GM23338 (cell line): Measurements from ENCODE around the gene KCNJ6. TPM values are rescaled to one million over a fixed set of nuclear protein-coding genes. Genes with fewer than 3 reads are reported as not detected.

ENCODE experiments used
- ATAC-seq: fragments of 200-7000 bp; cut with Tn5 transposase; 3 replicates; pipeline ENCODE4 v1.9.1; 2020
- DNase-seq: peaks from one replicate; pipeline ENCODE4 v3.0.0-alpha.2; 2015; ENCODE audit warnings: low spot score
- H2AFZ ChIP-seq: fragments of 200-600 bp; sonication (generic); 2 replicates; pipeline ENCODE4 v1.8.0; 2016; ENCODE audit warnings: antibody characterized with exemption, mild to moderate bottlenecking, moderate library complexity
- H3F3A ChIP-seq: fragments of 200-600 bp; sonication (generic); replicated peaks from 2 replicates; pipeline ENCODE4 v1.8.0; 2017; ENCODE audit warnings: antibody characterized with exemption, mixed run types, low read depth
- H3K27ac ChIP-seq: fragments of 200-600 bp; sonication (generic); 2 replicates; pipeline ENCODE4 v1.6.1; 2016; ENCODE audit warnings: low read depth
- H3K27me3 ChIP-seq: fragments of 200-600 bp; sonication (generic); 2 replicates; pipeline ENCODE4 v1.8.0; 2016; ENCODE audit warnings: mild to moderate bottlenecking, mixed run types, moderate library complexity; ENCODE audit not compliant: insufficient read depth
- H3K36me3 ChIP-seq: fragments of 200-600 bp; sonication (generic); 2 replicates; pipeline ENCODE4 v1.8.0; 2016; ENCODE audit warnings: mild to moderate bottlenecking; ENCODE audit not compliant: insufficient read depth
- H3K4me1 ChIP-seq: fragments of 200-600 bp; sonication (generic); 2 replicates; pipeline ENCODE4 v1.8.0; 2016; ENCODE audit warnings: mild to moderate bottlenecking, moderate library complexity; ENCODE audit not compliant: insufficient read depth
- H3K4me2 ChIP-seq: fragments of 200-600 bp; sonication (generic); 2 replicates; pipeline ENCODE4 v1.7.1; 2017; ENCODE audit warnings: mixed run types
- H3K4me3 ChIP-seq: fragments of 200-600 bp; sonication (generic); 2 replicates; pipeline ENCODE4 v1.6.1; 2016; ENCODE audit warnings: mixed run types
- H3K79me2 ChIP-seq: fragments of 200-600 bp; sonication (generic); replicated peaks from 2 replicates; pipeline ENCODE4 v1.8.0; 2017; ENCODE audit warnings: mild to moderate bottlenecking; ENCODE audit not compliant: insufficient read depth
- H3K9me2 ChIP-seq: fragments of 200-600 bp; sonication (generic); 2 replicates; pipeline ENCODE4 v1.8.0; 2017; ENCODE audit not compliant: insufficient read depth
- H4K20me1 ChIP-seq: fragments of 200-600 bp; sonication (generic); replicated peaks from 2 replicates; pipeline ENCODE4 v1.8.0; 2017; ENCODE audit warnings: mild to moderate bottlenecking; ENCODE audit not compliant: insufficient read depth
- H3K27ac Mint-ChIP-seq: 2 replicates; pipeline ENCODE4 v1.8.0; 2020; ENCODE audit warnings: inconsistent platforms, mild to moderate bottlenecking, moderate library complexity, mixed read lengths
- H3K27me3 Mint-ChIP-seq: 3 replicates; pipeline ENCODE4 v1.8.0; 2022; ENCODE audit warnings: low read depth, mild to moderate bottlenecking, moderate library complexity, mixed read lengths, inconsistent platforms; ENCODE audit not compliant: insufficient read depth, poor library complexity
- H3K36me3 Mint-ChIP-seq: 3 replicates; pipeline ENCODE4 v1.8.0; 2021; ENCODE audit warnings: low read depth, mild to moderate bottlenecking, inconsistent platforms, moderate library complexity, mixed read lengths
- H3K4me1 Mint-ChIP-seq: 3 replicates; pipeline ENCODE4 v1.8.0; 2020; ENCODE audit warnings: mild to moderate bottlenecking, inconsistent platforms, mixed read lengths
- H3K4me3 Mint-ChIP-seq: 3 replicates; pipeline ENCODE4 v1.8.0; 2021; ENCODE audit warnings: moderate library complexity, mild to moderate bottlenecking, inconsistent platforms, mixed read lengths
- H3K9me3 Mint-ChIP-seq: 3 replicates; pipeline ENCODE4 v1.8.0; 2020; ENCODE audit warnings: moderate library complexity, mild to moderate bottlenecking, inconsistent platforms, mixed read lengths
- CREB1 ChIP-seq: fragments of 250-450 bp; sonication (Bioruptor Pico); IDR thresholded peaks from 2 replicates; pipeline ENCODE4 v1.5.0; 2020; ENCODE audit warnings: low read depth, mild to moderate bottlenecking, moderate library complexity
- CTCF ChIP-seq, 2 experiments: fragments of 200-600 bp in 1 of 2; sonication (generic) in 1 of 2; conservative IDR thresholded peaks; 2 replicates each; pipeline versions ENCODE4 v1.5.1 to v1.6.1; 2016 to 2017; ENCODE audit warnings: antibody characterized with exemption in 2 of 2, low read depth in 2 of 2, mild to moderate bottlenecking in 2 of 2, moderate library complexity in 1 of 2
- ETS1 ChIP-seq: IDR thresholded peaks from 2 replicates; pipeline ENCODE4 v1.6.1; 2016; ENCODE audit warnings: antibody characterized with exemption
- EZH2 ChIP-seq: fragments of 200-600 bp; sonication (generic); IDR thresholded peaks from one replicate; pipeline ENCODE4 v1.8.0; 2017; ENCODE audit warnings: antibody characterized with exemption, mild to moderate bottlenecking, low read depth; ENCODE audit not compliant: unreplicated experiment
- EZH2phosphoT487 ChIP-seq: fragments of 200-600 bp; sonication (generic); IDR thresholded peaks from one replicate; pipeline ENCODE4 v1.8.1; 2018; ENCODE audit warnings: antibody characterized with exemption; ENCODE audit not compliant: unreplicated experiment
- JUNB ChIP-seq: IDR thresholded peaks from one replicate; pipeline ENCODE4 v1.6.1; 2016; ENCODE audit warnings: antibody characterized with exemption; ENCODE audit not compliant: unreplicated experiment
- NANOG ChIP-seq: IDR thresholded peaks from 2 replicates; pipeline ENCODE4 v1.6.1; 2016; ENCODE audit warnings: antibody characterized with exemption, borderline replicate concordance
- POLR2AphosphoS5 ChIP-seq: IDR thresholded peaks from 2 replicates; pipeline ENCODE4 v1.6.1; 2016; ENCODE audit warnings: antibody characterized with exemption, low read depth
- REST ChIP-seq: IDR thresholded peaks from one replicate; pipeline ENCODE4 v1.6.1; 2018; ENCODE audit warnings: antibody characterized with exemption; ENCODE audit not compliant: unreplicated experiment
- STAT1 ChIP-seq: IDR thresholded peaks from one replicate; pipeline ENCODE4 v1.6.1; 2016; ENCODE audit warnings: antibody characterized with exemption; ENCODE audit not compliant: unreplicated experiment
- ZNF114 ChIP-seq: fragments of 250-450 bp; sonication (Bioruptor Pico); IDR thresholded peaks from 2 replicates; pipeline ENCODE4 v1.5.0; 2020; ENCODE audit warnings: mild to moderate bottlenecking, moderate library complexity
- ZNF331 ChIP-seq: fragments of 250-450 bp; sonication (Bioruptor Pico); IDR thresholded peaks from 2 replicates; pipeline ENCODE4 v1.5.0; 2020; ENCODE audit warnings: low read depth, mild to moderate bottlenecking, moderate library complexity
- ZNF462 ChIP-seq: fragments of 250-450 bp; sonication (Bioruptor Pico); IDR thresholded peaks from 2 replicates; pipeline ENCODE4 v1.5.0; 2020; ENCODE audit warnings: mild to moderate bottlenecking, moderate library complexity
- polyA plus RNA-seq: library from polyadenylated mRNA; unstranded; fragments of >200 nt; fragmentation: Nextera tagmentation; extraction: Ambion mirVana; gene quantifications from 2 replicates; pipeline ENCODE4 v1.2.1, GENCODE V29; 2016
- total RNA-seq: library from RNA; depleted of rRNA; stranded (reverse); fragments of >200 nt; shearing (Covaris generic); gene quantifications from 2 replicates; pipeline ENCODE4 v1.2.3, GENCODE V29; 2014

The KCNJ6 gene
- total and polyA plus RNA-seq, 2 experiments from 2014 or later = 0.48 to 0.52 TPM

- no peak overlapping the region for H2AFZ ChIP-seq
- no peaks in the 10 kb centered on the region for H3K4me1 Mint-ChIP-seq
- TF ChIP-seq STAT1 = no peak
- no peak for TF ChIP-seq ZNF462
- TF ChIP-seq POLR2AphosphoS5 = no peak
- TF ChIP-seq ZNF114 = no peak
- no peak for TF ChIP-seq CREB1 (CRISPR knock-in tag)
- TF ChIP-seq ETS1 = no peak
- TF ChIP-seq JUNB = no peak
- no peak for TF ChIP-seq REST
- TF ChIP-seq CTCF (conservative IDR thresholded peaks at IDR 0.05; ENCODE audit: low read depth in 2 of 2) = no peak
- no peak for TF ChIP-seq EZH2
- TF ChIP-seq EZH2phosphoT487 = no peak
- no peak for TF ChIP-seq ZNF331 (CRISPR knock-in tag)
- TF ChIP-seq NANOG = no peak
- no peaks in the 10 kb centered on the region; the same call in 2 of the 3 replicates for H3K36me3 Mint-ChIP-seq
- H3K79me2 ChIP-seq = no peaks in the 10 kb centered on the region
- H3K4me2 ChIP-seq = no peak overlapping the region
- H3K27ac Mint-ChIP-seq = no peak overlapping the region
- no peaks in the 10 kb centered on the region; the same call in 1 of the 2 replicates for H3K9me2 ChIP-seq
- H3K36me3 ChIP-seq = no peaks in the 10 kb centered on the region
- H3K9me3 Mint-ChIP-seq = peaks cover 6% of the 10 kb centered on the region; the same call in 1 of the 3 replicates
- DNase-seq = no peak
- no peaks in the 10 kb centered on the region for H3K27me3 Mint-ChIP-seq
- no peak overlapping the region for H3K4me3 Mint-ChIP-seq
- no peaks in the 10 kb centered on the region for H4K20me1 ChIP-seq
- no peak overlapping the region for H3K27ac ChIP-seq
- H3K4me3 ChIP-seq = no peak overlapping the region
- H3K4me1 ChIP-seq = no peaks in the 10 kb centered on the region
- H3F3A ChIP-seq = no peaks in the 10 kb centered on the region
- no peak for ATAC-seq
- H3K27me3 ChIP-seq = no peaks in the 10 kb centered on the region
Measured at GRCh38 chr21:37932936-37933335, 16.7 kb upstream of the KCNJ6 start.
